Measurements from ENCODE around the gene ANKS3. TPM values are rescaled to one million over a fixed set of nuclear protein-coding genes. Genes with fewer than 3 reads are reported as not detected.

The ANKS3 gene
- total RNA-seq, 1 experiment from 2014 or later = 35.0 TPM

DNA sequence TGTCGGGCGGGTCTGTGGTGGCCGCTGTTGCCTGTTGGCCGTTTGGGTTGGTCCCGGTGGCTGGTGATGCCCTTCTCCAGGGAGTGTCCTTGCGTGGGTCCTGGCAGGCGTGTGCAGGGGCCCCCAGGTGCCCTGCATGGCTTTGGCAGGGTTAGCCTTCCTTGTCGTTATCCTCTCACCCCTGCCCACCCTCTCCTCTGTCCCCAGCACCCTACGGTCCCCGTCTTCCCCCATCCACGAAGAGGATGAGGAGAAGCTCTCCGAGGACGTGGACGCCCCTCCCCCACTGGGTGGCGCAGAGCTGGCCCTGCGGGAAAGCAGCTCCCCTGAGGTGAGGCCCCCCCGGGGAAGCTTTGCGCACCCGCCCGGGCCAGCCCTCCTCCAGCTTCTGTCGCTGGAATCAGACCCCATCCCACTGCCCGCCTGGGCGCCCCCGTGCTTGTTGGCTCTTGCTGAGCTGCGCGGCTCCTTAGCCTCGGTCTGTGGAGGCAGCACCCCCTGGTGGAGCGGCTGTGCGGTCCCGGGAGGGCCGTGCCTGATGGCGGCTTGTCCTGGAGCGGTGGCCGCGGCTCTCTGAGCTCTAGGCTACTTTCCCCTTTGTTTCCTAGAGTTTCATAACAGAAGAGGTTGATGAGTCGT, 51.3 kb downstream of the ANKS3 start:
- intact Hi-C loops (cut with micrococcal nuclease) = no loop called here
- no TSS peak for BruUV-seq (replicated peaks)
- Mint-ChIP-seq H3K36me3 (ENCODE audit: insufficient read depth, unreplicated experiment) (peaks cover 65% of the 10 kb centered on the region), H3K4me3 (ENCODE audit: unreplicated experiment) (no peak overlapping the region), H3K4me1 (ENCODE audit: insufficient read depth, unreplicated experiment) (peaks cover 15% of the 10 kb centered on the region), H3K9me3 (ENCODE audit: unreplicated experiment) (no peaks in the 10 kb centered on the region), H3K27ac (ENCODE audit: low read depth, unreplicated experiment) (no peak overlapping the region), H3K27me3 (ENCODE audit: insufficient read depth, unreplicated experiment) (no peaks in the 10 kb centered on the region)
- DNase-seq (ENCODE audit: unreplicated experiment) = peak; percentile 49
- peak; percentile 20 for TF ChIP-seq CTCF (IDR thresholded peaks at IDR 0.05; ENCODE audit: unreplicated experiment)
- ChIA-PET CTCF (interaction anchor here (0.5 to 3.5 kb wide), 6 partner anchors 10 to 186 kb away, joined by 3 to 18 read pairs (median 5); partner anchors contain the start of gene MGRN1), POLR2A (interaction anchor here (0.6 kb wide), 1 partner anchor 10 kb away, joined by 3 read pairs; the partner anchor contains the start of gene NUDT16L1)

- Mint-ChIP-seq H3K9me3 (ENCODE audit: unreplicated experiment) (no peaks in the 10 kb centered on the region), H3K4me1 (ENCODE audit: insufficient read depth, unreplicated experiment) (peaks cover 15% of the 10 kb centered on the region), H3K4me3 (ENCODE audit: unreplicated experiment) (no peak overlapping the region), H3K27ac (ENCODE audit: low read depth, unreplicated experiment) (no peak overlapping the region), H3K36me3 (ENCODE audit: insufficient read depth, unreplicated experiment) (peaks cover 63% of the 10 kb centered on the region), H3K27me3 (ENCODE audit: insufficient read depth, unreplicated experiment) (no peaks in the 10 kb centered on the region)
- no peak for TF ChIP-seq CTCF (IDR thresholded peaks at IDR 0.05; ENCODE audit: unreplicated experiment)
- no peak for DNase-seq (ENCODE audit: unreplicated experiment)
- no TSS peak for BruUV-seq (replicated peaks)
- intact Hi-C loops (cut with micrococcal nuclease) = no loop called here
- ChIA-PET POLR2A (no interaction called here), CTCF (interaction anchor here (0.5 to 3.5 kb wide), 4 partner anchors 10 to 274 kb away, joined by 3 to 18 read pairs (median 6); partner anchors contain the start of gene MGRN1)
Observed at GRCh38 chr16:4682084-4682591, 51.9 kb downstream of the ANKS3 start.

DNA sequence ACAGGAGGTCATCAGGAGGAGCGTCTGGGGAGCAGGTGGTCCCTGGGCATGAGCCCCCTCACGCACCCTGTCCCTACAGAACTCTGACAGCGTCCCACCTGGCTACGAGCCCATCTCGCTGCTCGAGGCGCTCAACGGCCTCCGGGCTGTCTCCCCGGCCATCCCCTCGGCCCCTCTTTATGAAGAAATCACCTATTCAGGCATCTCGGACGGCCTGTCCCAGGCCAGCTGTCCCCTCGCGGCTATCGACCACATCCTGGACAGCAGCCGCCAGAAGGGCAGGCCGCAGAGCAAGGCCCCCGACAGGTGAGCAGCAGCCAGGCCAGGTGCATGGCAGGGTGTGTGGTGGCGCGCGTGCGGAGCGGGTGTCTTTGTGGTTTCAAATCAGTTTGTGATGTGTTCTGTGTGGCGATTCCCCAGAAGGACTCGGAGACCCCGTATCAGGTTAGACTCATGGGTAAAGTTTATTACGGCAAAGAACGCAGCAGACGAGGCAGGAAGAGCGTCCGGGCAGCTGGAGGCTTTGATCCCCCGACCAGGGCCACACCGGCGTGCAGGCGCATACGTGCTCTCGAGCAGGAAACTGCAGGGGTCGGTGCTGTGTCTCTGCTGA, 52.5 kb downstream of the ANKS3 start:
- H3K9me3 Mint-ChIP-seq (ENCODE audit: unreplicated experiment) = no peaks in the 10 kb centered on the region
- intact Hi-C loops (cut with micrococcal nuclease) = no loop called here
- H3K27me3 Mint-ChIP-seq (ENCODE audit: insufficient read depth, unreplicated experiment) = no peaks in the 10 kb centered on the region
- CTCF ChIA-PET = interaction anchor here (0.5 to 3.5 kb wide), 4 partner anchors 48 to 275 kb away, joined by 3 to 18 read pairs (median 5); partner anchors contain the start of gene MGRN1
- H3K4me1 Mint-ChIP-seq (ENCODE audit: insufficient read depth, unreplicated experiment) = peaks cover 15% of the 10 kb centered on the region
- no peak for TF ChIP-seq CTCF (IDR thresholded peaks at IDR 0.05; ENCODE audit: unreplicated experiment)
- no TSS peak for BruUV-seq (replicated peaks)
- H3K36me3 Mint-ChIP-seq (ENCODE audit: insufficient read depth, unreplicated experiment) = peaks cover 62% of the 10 kb centered on the region
- peak overlapping the region; percentile 79 for H3K4me3 Mint-ChIP-seq (ENCODE audit: unreplicated experiment)
- peak overlapping the region; percentile 97 for H3K27ac Mint-ChIP-seq (ENCODE audit: low read depth, unreplicated experiment)
- POLR2A ChIA-PET = interaction anchor here (1.1 to 2.5 kb wide), 3 partner anchors 11 to 167 kb away, joined by 4 to 30 read pairs (median 16); partner anchors contain the start of gene NUDT16L1
- DNase-seq (ENCODE audit: unreplicated experiment) = no peak

All from MCF 10A (cell line).